Smooth muscle cell (in vitro differentiated cells): ENCODE measurements around the gene MRPL34. TPM values are rescaled to one million over a fixed set of nuclear protein-coding genes. Genes with fewer than 3 reads are reported as not detected.

ENCODE experiments used
- DNase-seq: peaks from one replicate; lab custom pipeline; 2025; ENCODE audit not compliant: unreplicated experiment; lab: John Stamatoyannopoulos, UW
- H2AFZ ChIP-seq: fragments of 200-600 bp; sonication (generic); 2 replicates; pipeline ENCODE4 v1.6.0; 2016; ENCODE audit warnings: antibody characterized with exemption, low read depth, mild to moderate bottlenecking
- H3F3A ChIP-seq: fragments of 200-600 bp; sonication (generic); 2 replicates; pipeline ENCODE4 v1.6.0; 2017; ENCODE audit warnings: antibody characterized with exemption, low read depth
- H3K27ac ChIP-seq: fragments of 200-600 bp; sonication (generic); 2 replicates; pipeline ENCODE4 v1.5.1; 2016; ENCODE audit warnings: low read depth, mild to moderate bottlenecking
- H3K27me3 ChIP-seq: fragments of 200-600 bp; sonication (generic); 2 replicates; pipeline ENCODE4 v1.6.1; 2016; ENCODE audit warnings: low read depth, mild to moderate bottlenecking
- H3K36me3 ChIP-seq: fragments of 200-600 bp; sonication (generic); 2 replicates; pipeline ENCODE4 v1.5.1; 2016; ENCODE audit warnings: low read depth
- H3K4me1 ChIP-seq: fragments of 200-600 bp; sonication (generic); 2 replicates; pipeline ENCODE4 v1.5.1; 2016; ENCODE audit warnings: low read depth
- H3K4me2 ChIP-seq: fragments of 200-600 bp; sonication (generic); 2 replicates; pipeline ENCODE4 v1.6.0; 2016; ENCODE audit warnings: mild to moderate bottlenecking
- H3K4me3 ChIP-seq: fragments of 200-600 bp; sonication (generic); 2 replicates; pipeline ENCODE4 v1.5.1; 2016; ENCODE audit warnings: mild to moderate bottlenecking
- H3K79me2 ChIP-seq: fragments of 200-600 bp; sonication (generic); 2 replicates; pipeline ENCODE4 v1.6.0; 2016; ENCODE audit warnings: low read depth, mild to moderate bottlenecking
- H3K9ac ChIP-seq: fragments of 200-600 bp; sonication (generic); 2 replicates; pipeline ENCODE4 v1.6.0; 2016; ENCODE audit warnings: low read depth
- H3K9me3 ChIP-seq: fragments of 200-600 bp; sonication (generic); replicated peaks from 2 replicates; pipeline ENCODE4 v1.5.1; 2016; ENCODE audit warnings: low read depth
- H4K20me1 ChIP-seq: fragments of 200-600 bp; sonication (generic); 2 replicates; pipeline ENCODE4 v1.6.0; 2016; ENCODE audit warnings: low read depth
- WGBS: methylation state at CpG from one replicate; pipeline ENCODE4 v1.1.7; 2016; ENCODE audit warnings: low lambda C conversion rate; 5-methylcytosine and 5-hydroxymethylcytosine counted together
- polyA plus RNA-seq: library from polyadenylated mRNA; unstranded; fragments of >200 nt; fragmentation: Nextera tagmentation; extraction: Ambion mirVana; gene quantifications from 2 replicates; pipeline ENCODE4 v1.2.1, GENCODE V29; 2016
- total RNA-seq: library from RNA; depleted of rRNA; stranded (reverse); fragments of >200 nt; gene quantifications from 2 replicates; pipeline ENCODE4 v1.2.3, GENCODE V29; 2014
- TF ChIP-seq, protein P1 (sequence below): fragments of 200-600 bp; sonication (generic); IDR thresholded peaks from 2 replicates; pipeline ENCODE4 v1.5.1; 2017; ENCODE audit warnings: borderline replicate concordance, mild to moderate bottlenecking, antibody characterized with exemption; ENCODE audit not compliant: insufficient read depth, poor library complexity, severe bottlenecking

The MRPL34 gene
- total and polyA plus RNA-seq, 2 experiments from 2014 or later = 67.2 to 78.6 TPM

GRCh38 chr19:17311455-17312188, 6.0 kb downstream of the MRPL34 start:
- Histone ChIP-seq H3K4me1 (peaks cover 10% of the 10 kb centered on the region), H3K4me3 (peak overlapping the region; percentile 6), H3K9me3 (no peaks in the 10 kb centered on the region), H3K27me3 (no peaks in the 10 kb centered on the region), H3K9ac (peak overlapping the region; percentile 75), H3K4me2 (peak overlapping the region; percentile 65), H3K27ac (peak overlapping the region; percentile 93), H4K20me1 (peaks cover 39% of the 10 kb centered on the region), H3F3A (no peaks in the 10 kb centered on the region), H3K36me3 (no peaks in the 10 kb centered on the region), H3K79me2 (peaks cover 36% of the 10 kb centered on the region), H2AFZ (no peak overlapping the region)
- TF ChIP-seq, protein P1, sequence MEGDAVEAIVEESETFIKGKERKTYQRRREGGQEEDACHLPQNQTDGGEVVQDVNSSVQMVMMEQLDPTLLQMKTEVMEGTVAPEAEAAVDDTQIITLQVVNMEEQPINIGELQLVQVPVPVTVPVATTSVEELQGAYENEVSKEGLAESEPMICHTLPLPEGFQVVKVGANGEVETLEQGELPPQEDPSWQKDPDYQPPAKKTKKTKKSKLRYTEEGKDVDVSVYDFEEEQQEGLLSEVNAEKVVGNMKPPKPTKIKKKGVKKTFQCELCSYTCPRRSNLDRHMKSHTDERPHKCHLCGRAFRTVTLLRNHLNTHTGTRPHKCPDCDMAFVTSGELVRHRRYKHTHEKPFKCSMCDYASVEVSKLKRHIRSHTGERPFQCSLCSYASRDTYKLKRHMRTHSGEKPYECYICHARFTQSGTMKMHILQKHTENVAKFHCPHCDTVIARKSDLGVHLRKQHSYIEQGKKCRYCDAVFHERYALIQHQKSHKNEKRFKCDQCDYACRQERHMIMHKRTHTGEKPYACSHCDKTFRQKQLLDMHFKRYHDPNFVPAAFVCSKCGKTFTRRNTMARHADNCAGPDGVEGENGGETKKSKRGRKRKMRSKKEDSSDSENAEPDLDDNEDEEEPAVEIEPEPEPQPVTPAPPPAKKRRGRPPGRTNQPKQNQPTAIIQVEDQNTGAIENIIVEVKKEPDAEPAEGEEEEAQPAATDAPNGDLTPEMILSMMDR = no peak
- no peak for DNase-seq
- 57% methylated on average over 11 of the region's 11 CpGs for WGBS

DNA sequence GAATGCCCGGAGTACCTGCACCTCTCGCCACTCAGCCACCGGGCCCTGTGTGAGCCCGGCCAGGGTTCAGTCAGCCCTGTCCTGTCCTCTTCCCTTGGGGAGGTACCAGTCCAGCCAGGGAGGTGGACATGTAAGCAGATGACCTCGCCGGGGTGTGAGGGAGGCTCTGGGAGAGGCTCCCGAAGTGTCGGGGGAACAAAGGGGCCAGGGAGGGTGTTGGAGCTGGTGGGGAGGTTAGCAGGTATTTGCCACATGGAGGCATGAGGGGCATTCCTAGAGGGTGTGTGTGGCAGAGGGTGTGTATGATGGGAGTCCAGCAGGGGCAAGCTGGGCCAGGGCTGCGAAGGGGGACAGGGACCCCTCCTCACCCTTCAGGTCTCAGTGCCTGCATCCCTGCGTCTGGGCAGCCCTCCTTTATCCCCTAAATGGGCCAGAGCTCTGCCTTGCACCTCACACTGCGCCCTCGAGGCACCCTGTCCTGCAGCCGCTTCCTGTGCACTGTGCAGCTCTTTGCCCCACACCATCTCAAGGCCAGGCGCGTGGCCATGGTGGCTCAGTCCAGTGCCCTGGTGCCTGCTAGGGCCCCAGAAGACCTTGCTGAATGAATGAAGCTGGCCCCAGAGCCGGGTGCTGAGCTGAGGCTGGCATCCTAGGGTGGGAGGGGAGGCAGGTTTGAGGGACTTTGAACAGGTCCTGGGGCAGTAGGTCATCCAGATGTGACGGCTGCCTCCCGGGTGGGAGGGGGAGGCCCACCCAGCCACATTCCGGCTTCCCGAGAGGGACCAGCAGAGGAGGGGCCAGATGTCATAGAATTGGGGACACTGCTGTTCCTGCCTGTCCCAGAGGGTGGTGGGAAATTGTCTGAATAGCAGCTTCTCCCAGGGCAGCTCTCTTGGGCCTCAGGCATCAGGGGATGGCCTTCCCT, 6.8 kb downstream of the MRPL34 start:
- WGBS = 81% methylated on average over 20 of the region's 20 CpGs
- Histone ChIP-seq H2AFZ (no peak overlapping the region), H3K36me3 (no peaks in the 10 kb centered on the region), H3F3A (no peaks in the 10 kb centered on the region), H3K27me3 (no peaks in the 10 kb centered on the region), H3K4me2 (peak overlapping the region; percentile 65), H3K9ac (peak overlapping the region; percentile 75), H3K4me3 (no peak overlapping the region), H3K9me3 (no peaks in the 10 kb centered on the region), H3K79me2 (peaks cover 36% of the 10 kb centered on the region), H3K27ac (peak overlapping the region; percentile 93), H3K4me1 (peaks cover 9% of the 10 kb centered on the region), H4K20me1 (peaks cover 39% of the 10 kb centered on the region)
- DNase-seq = no peak
- TF ChIP-seq, protein P1 = no peak

GRCh38 chr19:17314007-17314593, 8.4 kb downstream of the MRPL34 start:
- H3K4me2 ChIP-seq = no peak overlapping the region
- H3K27ac ChIP-seq = no peak overlapping the region
- no peak overlapping the region for H2AFZ ChIP-seq
- H3K9ac ChIP-seq = no peak overlapping the region
- DNase-seq = no peak
- peaks cover 36% of the 10 kb centered on the region for H3K79me2 ChIP-seq
- H3K4me3 ChIP-seq = no peak overlapping the region
- H4K20me1 ChIP-seq = peaks cover 39% of the 10 kb centered on the region
- H3K36me3 ChIP-seq = no peaks in the 10 kb centered on the region
- WGBS = 96% methylated on average over 19 of the region's 19 CpGs
- TF ChIP-seq, protein P1 = no peak
- H3F3A ChIP-seq = peaks cover 4% of the 10 kb centered on the region
- H3K27me3 ChIP-seq = no peaks in the 10 kb centered on the region
- peaks cover 9% of the 10 kb centered on the region for H3K4me1 ChIP-seq
- H3K9me3 ChIP-seq = no peaks in the 10 kb centered on the region
